ENCODE measurements around the gene GK2.

GK2 gene

DNA sequence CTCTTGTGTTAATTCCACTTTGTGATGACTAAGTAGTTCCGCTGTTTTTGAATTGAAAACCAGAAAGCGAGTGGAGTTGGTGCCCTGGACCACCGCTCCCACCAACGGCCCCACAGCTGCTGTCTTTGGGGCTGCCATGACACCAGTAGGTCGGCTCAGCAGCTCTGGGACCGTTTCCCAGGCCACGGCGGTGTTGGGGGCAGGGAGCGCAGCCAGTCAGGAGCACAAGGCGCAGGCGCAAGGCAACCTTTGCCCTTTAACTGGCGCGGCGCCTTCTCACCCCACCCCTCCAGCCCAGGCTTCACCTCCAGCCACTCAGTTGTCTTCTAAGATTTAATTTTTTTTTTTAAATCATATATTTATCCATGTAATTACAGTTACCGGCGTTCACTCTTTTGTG lies at the start of gene GK2:
Gene GK2, minus strand, starts transcription at position 166 of the 400 bp plus-strand sequence. Its CDS starts 28 bp downstream, at position 138.
- DNase-seq (ENCODE audit: low read depth in 1 of 2, low spot score in 1 of 2), result no peak

DNA sequence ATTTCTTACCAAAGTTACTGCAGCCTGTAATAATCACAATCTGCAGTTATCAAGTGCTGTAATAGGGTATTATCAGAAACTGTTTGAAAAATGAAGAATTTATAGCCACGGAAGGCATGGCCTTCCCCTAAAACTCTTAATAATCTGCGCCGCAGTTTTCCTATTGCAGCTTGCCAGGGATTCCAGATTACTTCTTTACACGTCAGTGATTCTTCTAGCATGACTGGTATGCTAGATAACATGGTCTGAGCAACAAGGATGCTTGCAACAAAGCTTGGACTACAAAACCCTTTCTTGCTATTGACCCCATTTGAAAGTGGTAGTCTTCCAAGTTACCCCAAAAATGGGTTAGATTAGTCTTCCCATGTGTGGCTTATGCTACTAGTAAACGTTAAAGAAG lies 47.2 kb upstream of the GK2 start:
- DNase-seq (ENCODE audit: low read depth in 1 of 2, low spot score in 1 of 2), result no peak

DNA sequence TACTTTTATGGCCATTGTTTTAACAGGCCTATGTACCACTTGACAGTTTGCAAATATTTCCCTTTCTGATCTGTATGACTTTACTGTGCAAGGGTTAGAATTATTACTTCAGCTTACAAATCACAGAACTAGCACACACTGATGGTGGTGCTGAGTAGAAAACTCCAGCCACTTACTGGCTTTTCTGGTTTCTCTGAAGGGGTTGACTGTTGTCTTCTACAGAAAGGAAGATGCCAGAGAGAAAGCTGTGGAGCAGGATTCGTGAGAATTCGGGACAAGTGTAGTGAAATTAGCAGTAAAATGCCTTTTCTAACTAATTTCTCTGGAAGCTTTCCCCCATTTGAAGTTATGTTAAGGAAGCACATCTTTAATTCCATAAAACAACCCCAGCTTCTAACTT lies 46.6 kb upstream of the GK2 start:
- DNase-seq (ENCODE audit: low read depth in 1 of 2, low spot score in 1 of 2), result no peak

DNA sequence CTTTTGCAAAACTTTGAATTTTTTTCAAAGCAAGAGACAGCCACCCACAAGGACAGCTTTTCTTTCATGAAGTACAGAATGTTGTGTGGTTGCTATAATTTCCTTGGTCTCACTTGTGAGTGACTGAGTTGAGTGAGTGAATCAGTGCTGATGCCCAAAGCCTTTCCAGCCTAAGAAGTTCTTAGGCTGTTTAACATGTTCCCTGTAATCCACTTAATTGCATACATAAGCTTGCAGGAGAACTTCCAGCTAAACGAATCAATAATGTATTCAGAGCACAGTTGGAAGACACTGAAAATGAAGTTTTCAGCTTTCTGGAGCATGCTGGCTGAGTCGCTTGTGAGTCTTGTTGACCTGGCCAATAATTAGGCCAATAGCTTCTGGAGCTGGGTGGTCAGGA lies 42.0 kb upstream of the GK2 start:
- no peak for DNase-seq (ENCODE audit: low read depth in 1 of 2, low spot score in 1 of 2)

DNA sequence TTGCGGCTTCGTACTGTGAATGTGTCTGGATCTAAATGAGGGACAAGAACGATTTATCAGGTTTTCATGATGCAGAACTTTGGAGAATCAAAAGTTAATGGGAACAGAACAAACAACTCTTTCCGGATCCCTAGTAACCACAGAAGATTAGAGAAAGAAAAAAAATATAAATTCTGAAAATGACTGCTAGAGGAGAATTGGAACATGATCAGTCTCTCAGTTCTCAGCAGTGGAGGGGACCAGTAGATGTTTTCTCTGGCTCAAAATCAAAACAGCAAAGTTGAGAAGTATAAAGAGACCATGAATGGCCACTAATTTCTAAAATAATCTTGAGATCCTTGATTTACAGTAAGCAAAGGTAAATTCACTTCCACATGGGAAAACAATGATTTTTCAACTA lies 38.1 kb upstream of the GK2 start:
- DNase-seq (ENCODE audit: low read depth in 1 of 2, low spot score in 1 of 2), result no peak

DNA sequence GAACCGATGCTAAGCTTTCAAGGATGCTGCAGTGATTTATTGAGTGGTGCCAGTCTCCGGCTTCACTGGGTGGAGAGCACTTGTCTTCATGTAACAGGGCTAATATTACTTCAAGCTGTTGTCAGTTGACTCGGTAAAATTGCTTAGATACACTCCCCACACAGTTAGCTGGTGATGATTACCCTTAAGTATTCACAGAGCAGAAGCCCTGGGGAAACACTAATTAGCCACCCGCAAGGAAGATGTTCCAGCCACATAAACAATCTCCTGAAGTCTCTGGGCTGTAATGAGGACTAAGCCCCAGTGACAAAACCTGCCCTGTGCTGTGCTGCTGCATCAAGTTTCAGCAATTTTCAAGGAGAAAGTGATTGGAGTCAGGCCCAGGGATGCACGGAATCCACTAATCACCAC lies 37.3 kb upstream of the GK2 start:
- DNase-seq (ENCODE audit: low read depth in 1 of 2, low spot score in 1 of 2), result no peak

DNA sequence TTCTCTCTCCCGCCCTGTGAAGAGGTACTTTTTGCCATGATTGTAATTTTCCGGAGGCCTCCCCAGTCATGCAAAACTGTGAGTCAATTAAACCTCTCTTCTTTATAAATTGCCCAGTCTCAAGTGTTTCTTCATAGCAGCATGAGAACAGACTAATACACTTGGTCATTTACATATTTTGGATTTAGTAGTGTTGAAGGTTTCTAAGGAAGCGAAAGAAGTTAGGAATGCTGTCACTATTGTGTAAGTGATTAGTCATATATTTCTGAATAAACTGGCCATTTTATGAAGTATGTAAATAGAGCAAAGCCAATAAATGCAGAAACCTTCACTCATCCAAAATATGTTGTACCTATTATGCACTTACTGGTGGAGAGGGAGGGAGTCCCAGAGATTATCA lies 34.4 kb upstream of the GK2 start:
- DNase-seq (ENCODE audit: low read depth in 1 of 2, low spot score in 1 of 2), result no peak

DNA sequence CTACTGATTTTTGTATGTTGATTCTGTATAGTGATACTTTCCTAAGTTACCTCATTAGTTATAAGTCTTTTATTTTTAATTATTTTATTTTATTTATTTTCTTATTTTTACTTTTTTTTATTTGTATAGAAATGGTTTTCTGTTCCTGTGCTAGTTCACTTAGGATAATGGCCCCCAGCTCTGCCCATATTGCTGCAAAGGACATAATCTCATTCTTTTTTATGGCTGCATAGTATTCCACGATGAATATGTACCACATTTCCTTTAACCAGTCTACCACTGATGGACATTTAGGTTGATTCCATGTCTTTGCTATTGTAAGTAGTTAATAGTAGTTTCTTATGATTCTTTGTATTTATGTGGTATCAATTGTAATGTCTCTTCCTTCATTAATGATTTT lies 31.5 kb upstream of the GK2 start:
- no peak for DNase-seq (ENCODE audit: low read depth in 1 of 2, low spot score in 1 of 2)

DNA sequence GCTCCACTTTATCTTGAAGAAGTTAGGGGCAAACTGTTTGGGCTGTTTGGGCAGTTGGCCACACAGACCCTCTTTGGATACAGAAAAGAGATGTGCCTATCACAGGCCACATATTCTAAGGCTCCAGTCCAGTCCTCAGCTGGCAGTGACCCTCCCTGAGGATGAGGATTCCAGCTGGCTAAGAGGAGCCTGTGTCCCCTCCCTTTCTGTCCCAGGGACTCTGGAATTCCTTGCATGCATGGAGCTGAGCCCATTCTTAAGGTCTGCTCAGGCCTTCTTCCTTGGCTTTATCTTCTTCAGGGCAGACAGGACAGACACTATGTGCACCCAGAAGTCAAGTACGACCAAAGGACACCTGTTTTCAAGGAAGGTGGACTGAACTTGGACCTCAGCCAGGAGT lies 23.8 kb upstream of the GK2 start:
- no peak for DNase-seq (ENCODE audit: low read depth in 1 of 2, low spot score in 1 of 2)

DNA sequence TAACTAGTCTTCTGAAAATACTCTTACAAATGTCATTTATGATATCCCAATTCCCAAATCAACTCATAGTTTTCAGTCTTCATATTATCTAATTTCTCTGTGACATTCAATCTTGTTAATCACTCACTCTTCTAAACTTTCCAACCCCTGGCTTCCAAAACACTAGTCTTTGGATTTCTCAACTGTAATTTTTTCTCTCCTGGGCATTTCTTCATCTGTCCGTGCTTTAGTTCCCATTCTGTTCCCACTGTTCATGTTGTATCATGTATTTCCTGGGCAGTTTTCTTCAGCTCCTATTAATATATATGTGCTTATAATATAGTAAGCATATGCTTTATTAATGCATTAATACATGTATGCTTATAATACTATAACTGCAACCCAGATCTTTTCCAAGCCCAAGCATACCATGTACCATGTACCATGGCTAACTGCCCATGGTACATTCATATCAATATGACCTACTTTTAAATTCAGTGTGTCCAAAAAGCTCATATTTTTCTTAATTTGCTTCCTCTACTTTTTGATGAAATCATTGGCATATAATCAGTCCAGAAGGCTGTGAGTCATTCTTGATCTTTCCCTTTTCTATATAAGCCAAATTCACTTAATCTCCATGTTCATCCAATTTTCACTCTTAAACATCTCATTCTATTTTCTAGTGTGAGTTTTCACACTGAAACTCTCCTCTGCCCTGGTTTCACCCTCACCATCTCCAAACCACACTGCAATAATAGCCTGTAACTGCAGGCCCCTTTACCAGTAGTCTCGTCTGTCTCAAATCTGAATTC lies 21.3 kb upstream of the GK2 start:
- DNase-seq (ENCODE audit: low read depth in 1 of 2, low spot score in 1 of 2), result no peak

DNA sequence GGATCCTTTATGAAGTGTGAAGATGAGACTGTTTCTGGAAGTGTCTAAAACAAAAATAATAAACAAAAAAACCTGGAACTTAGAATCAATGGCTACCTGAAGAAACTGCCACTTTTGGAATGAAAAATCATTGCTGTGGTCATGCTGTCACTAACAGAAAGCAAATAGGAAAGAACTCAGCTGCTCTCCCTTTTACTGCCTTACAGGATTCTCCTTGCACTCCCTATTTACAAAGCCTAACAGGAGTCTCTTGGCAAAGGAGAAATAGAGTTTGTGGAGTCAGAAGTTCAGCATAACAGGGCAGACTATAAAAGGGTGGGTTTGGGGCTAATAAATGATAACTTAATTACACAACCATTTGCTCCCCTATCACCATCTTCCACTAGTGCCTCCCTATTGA lies 19.0 kb upstream of the GK2 start:
- no peak for DNase-seq (ENCODE audit: low read depth in 1 of 2, low spot score in 1 of 2)

DNA sequence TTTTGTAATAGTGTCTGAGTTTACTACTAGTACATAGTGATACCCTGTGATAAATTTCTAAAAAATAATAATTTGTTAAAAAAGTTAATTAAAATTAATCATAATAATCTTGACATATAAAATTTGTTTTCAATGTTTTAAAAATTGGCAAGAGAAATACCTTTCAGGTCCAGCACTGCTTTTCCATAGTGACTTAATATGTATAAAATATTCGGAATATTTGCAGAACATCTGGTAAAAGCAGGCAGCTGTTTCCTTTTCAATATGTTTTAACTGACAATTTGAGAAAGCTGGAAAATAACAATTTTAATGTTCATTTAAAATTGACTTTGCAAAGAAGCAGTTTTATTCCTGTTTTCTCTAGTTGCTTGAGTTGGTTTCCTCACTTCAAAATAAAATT lies 17.6 kb upstream of the GK2 start:
- no peak for DNase-seq (ENCODE audit: low read depth in 1 of 2, low spot score in 1 of 2)

DNA sequence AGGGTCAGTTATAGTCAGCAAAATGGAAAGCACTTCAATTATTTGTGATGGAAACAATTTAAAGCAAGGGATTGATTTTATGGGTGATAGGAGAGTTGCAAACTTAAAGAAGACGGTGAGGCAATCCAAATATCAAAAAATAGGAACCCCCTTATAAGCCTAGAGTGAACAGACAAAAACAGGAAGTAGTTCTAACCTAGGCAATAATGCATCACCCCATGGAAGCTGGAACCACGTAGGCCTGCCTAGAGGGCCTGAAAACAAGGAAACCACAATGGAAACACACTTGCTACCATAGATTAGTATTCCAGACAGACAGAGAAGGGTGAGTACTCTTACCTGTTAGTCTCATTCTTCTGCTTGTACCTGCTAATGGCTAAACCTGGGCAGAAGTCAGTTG lies 13.5 kb upstream of the GK2 start:
- DNase-seq (ENCODE audit: low read depth in 1 of 2, low spot score in 1 of 2), result no peak

DNA sequence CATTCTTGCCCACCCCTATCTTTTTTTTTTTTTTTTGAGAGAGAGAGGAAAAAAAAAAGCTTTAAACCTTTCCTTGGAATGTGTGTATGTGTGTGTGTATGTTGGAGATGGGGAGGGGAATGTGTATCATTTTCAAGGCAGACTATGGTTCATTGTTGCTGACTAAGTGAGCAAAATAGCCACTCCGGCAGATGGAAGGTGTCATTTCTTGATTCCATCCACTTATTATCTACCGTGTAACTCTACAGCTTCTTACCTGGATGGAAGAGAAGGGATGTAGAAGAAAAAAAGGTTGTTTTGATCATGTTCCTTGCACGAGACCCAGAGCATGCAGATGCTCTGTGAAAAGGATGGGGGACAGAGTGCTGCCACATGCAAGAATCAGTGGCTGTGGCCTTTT lies 5.9 kb upstream of the GK2 start:
- no peak for DNase-seq (ENCODE audit: low read depth in 1 of 2, low spot score in 1 of 2)

DNA sequence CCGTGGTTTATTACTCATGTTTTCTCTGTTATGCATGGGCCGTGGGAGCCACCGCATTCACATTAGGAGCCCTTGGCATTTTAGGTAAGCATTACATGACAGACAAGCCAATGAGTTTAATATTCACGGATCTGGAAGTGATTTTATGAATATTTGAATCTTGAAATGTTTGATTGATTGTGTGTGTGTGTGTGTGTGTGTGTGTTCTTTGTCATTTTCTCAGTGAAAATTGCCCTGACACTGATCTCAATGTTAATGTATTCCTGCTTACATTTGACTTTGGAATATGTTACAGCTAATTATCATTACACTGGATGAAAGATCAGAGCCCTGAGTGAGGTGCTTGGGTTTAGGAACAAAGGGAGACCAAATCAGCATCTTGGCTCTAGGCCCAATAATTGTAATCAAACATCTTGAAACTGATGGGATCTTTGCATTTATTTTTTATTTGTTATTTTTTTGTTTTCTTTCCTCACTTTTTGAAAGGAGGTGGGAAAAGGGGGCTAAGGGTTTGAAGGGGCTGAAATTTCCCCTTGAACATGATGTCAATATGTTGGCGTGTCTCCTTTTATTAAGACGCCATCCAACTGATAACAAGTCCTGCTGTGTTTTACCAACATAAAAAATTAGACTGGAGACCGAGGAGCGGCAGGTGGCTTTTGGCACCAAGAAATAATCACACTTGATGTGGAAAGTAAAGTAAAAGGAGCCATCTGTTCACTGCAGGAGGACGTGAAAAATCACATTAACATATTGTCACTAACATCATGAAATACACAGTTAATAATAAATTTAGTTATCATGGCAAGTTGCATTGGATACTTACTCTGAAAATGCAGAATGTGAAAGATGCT lies 5.2 kb upstream of the GK2 start:
- no peak for DNase-seq (ENCODE audit: low read depth in 1 of 2, low spot score in 1 of 2)

DNA sequence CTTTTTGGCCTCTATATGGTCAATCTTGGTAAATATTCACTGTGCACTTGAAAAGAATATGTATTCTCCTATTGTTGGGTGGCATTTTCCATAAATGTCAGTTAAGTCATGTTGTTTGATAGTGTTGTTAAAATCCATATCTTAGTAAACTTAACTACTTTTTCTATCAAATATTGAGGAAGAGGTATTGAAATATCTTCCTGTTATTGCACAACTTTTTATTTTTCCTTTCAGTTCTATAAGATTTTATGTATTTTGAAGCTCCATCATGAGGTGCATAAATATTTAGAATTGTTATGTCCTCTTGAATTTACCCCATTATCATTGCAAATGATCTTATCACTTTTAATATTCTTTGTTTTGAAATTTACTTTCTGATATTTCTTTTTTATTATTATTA lies 3.4 kb downstream of the GK2 start:
- DNase-seq (ENCODE audit: low read depth in 1 of 2, low spot score in 1 of 2), result no peak

DNA sequence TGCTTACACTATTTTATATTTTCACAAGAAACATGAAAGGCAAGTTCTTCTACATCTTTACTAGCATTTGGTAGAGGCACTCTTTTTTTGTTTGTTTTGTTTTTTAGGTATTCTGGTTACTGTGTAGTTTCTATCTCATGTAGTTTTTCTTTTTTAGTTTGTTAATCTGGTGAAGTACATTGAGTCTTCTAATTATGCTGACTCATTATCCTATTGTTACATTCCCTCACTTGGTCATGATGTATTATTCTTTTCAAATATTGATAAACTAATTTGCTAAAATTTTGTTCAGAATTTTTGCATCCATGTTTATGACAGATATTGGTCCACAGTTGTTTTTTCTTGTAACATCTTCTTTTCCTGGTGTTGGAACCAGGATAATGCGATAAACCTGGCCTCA lies 4.7 kb downstream of the GK2 start:
- DNase-seq (ENCODE audit: low read depth in 1 of 2, low spot score in 1 of 2), result no peak

DNA sequence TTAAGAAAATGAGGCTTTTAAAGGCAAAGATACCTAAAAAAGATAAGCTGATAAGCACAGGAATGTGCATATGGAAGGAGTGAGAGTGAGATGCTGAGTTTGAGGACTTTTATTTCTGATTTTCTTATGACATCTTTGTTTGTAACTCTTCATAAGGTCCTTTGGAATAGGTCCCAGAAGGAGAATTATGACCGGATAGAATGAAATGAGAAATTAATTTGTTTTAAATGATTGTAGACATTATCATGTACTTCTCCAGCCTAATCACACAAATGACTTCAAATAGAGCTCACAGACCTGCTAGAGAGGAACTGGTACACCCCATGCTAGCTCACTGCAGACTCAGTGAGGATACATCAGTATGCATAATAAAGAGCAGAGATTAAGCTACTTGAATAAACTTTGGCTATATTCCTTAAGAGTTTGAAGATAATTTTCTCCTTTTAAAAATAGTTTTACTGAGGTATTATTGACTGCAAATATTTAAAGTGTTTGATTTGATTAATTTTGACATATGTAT lies 5.6 kb downstream of the GK2 start:
- DNase-seq (ENCODE audit: low read depth in 1 of 2, low spot score in 1 of 2), result no peak

DNA sequence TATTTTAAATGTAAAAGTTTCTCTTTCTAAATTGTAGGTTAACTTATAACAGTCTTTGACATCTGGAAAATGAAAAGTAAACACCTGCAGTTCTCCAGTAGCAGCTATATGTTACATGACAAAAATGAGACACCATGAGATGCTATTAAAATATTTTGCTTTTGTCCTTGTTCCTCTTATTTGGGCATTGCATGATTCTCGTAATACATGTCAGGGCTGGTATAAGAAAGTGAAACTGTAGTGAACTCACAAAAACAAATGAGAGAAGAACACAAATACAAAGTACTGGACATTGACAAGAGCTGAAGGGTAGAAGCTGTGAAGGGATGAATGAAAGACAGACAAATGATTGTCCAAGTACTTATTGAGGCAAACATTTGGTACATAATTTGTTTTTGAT lies 9.0 kb downstream of the GK2 start:
- no peak for DNase-seq (ENCODE audit: low read depth in 1 of 2, low spot score in 1 of 2)

DNA sequence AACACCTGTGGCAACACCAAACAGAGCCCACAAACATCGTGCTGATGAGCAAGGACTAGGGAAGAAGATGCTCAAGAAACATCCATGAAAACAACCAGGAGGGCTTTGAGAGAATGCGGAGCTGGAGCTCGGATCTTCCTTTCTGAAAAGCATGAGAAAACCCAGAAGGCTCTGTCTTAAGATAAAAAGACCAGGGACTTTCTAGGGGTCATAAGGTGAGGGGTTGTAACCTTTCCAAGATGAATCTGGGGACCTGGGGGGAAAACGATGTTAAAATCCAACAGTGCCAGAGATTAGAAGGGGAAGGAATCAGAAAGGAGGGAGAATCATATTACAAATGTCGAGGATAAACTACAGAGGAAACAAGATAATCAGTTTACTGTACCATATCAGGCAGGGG lies 10.1 kb downstream of the GK2 start:
- no peak for DNase-seq (ENCODE audit: low read depth in 1 of 2, low spot score in 1 of 2)

DNA sequence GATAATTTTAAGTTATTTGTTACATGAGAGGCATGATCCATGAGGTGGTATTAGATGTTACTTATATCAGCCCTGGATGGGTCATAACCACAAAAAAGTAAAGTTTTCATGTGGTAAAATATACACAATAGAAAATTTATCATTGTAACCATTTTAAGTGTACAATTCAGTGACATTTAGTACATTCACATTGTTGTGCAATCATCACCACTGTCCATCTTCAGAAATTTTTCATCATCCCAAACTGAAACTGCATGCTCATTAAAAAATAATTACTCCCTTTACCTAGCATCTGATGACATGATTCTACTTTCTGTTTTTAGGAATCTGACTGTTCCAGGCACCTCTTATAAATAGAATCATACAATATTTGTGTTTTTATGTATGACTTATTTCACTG lies 11.2 kb downstream of the GK2 start:
- DNase-seq (ENCODE audit: low read depth in 1 of 2, low spot score in 1 of 2), result no peak

DNA sequence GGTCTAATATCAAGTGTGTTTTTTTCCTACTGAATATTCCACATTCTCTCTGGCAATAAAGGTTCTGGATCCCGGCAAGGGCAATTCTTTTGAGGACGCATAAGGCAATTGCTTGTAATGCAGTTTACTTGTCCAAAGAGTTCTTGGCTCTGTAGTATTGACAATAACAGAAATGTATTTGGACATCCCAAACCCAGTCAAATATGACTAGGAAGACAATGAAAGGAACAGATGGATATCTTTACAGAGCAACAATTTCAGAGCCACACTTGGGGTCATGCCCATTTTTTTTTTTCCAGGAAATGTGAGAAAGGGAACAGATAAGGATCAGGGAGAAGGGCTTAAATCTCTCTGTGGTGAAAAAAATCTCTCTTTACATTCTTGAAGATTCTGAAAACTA lies 12.2 kb downstream of the GK2 start:
- no peak for DNase-seq (ENCODE audit: low read depth in 1 of 2, low spot score in 1 of 2)

All from activated CD4-positive, alpha-beta T cell treated with anti-CD3 and anti-CD28 coated beads, Interleukin-2, amount 50 U/mL, for 24 hours (primary cell).